ENCODE results near the gene SLC31A2. TPM values are rescaled to one million over a fixed set of nuclear protein-coding genes. Genes with fewer than 3 reads are reported as not detected.

SLC31A2 gene
- total and polyA plus RNA-seq, 3 donors from 2014 or later: 38.8 to 42.4 (median 40.3) TPM

- Histone ChIP-seq H3K27me3 (no peaks in the 10 kb centered on the region), H3K4me3 (no peak overlapping the region), H3K9me3 (no peaks in the 10 kb centered on the region), H3K4me1 (peaks cover 14% of the 10 kb centered on the region), H3K27ac (no peak overlapping the region), H3K36me3 (ENCODE audit: low read depth, missing control alignments) (no peaks in the 10 kb centered on the region)
- WGBS, 2 donors: 90 to 93% methylated on average over 5 of the region's 5 CpGs
- TF ChIP-seq POLR2A (IDR thresholded peaks at IDR 0.05): no peak
- no peak for TF ChIP-seq CTCF (IDR thresholded peaks at IDR 0.05)
- intact Hi-C loops (cut with DNase I; ENCODE audit: low total_unique reads): no loop called here
- no peak for DNase-seq
Observed at GRCh38 chr9:113158446-113158845, 7.6 kb downstream of the SLC31A2 start.

GRCh38 chr9:113160571-113160970, 9.8 kb downstream of the SLC31A2 start:
- intact Hi-C loops (cut with DNase I; ENCODE audit: low total_unique reads): no loop called here
- Histone ChIP-seq H3K9me3 (no peaks in the 10 kb centered on the region), H3K27me3 (no peaks in the 10 kb centered on the region), H3K4me1 (peaks cover under 1% of the 10 kb centered on the region), H3K4me3 (no peak overlapping the region), H3K36me3 (ENCODE audit: low read depth, missing control alignments) (no peaks in the 10 kb centered on the region), H3K27ac (no peak overlapping the region)
- 66 to 69% methylated on average over 3 of the region's 3 CpGs for WGBS, 2 donors
- TF ChIP-seq CTCF (IDR thresholded peaks at IDR 0.05) (no peak), POLR2A (IDR thresholded peaks at IDR 0.05) (no peak)
- DNase-seq: no peak

- 60 to 63% methylated on average over 3 of the region's 3 CpGs for WGBS, 2 donors
- Histone ChIP-seq H3K9me3 (no peaks in the 10 kb centered on the region), H3K4me3 (no peak overlapping the region), H3K27ac (no peak overlapping the region), H3K27me3 (no peaks in the 10 kb centered on the region), H3K36me3 (ENCODE audit: low read depth, missing control alignments) (no peaks in the 10 kb centered on the region), H3K4me1 (peaks cover 3% of the 10 kb centered on the region)
- DNase-seq: no peak
- no peak for TF ChIP-seq POLR2A (IDR thresholded peaks at IDR 0.05)
- TF ChIP-seq CTCF (IDR thresholded peaks at IDR 0.05): no peak
- intact Hi-C loops (cut with DNase I; ENCODE audit: low total_unique reads): no loop called here
Observed at GRCh38 chr9:113163001-113163400, 12.2 kb downstream of the SLC31A2 start.

GRCh38 chr9:113164536-113165300, 13.9 kb downstream of the SLC31A2 start:
- no peak overlapping the region for H3K27ac ChIP-seq
- intact Hi-C loops (cut with DNase I; ENCODE audit: low total_unique reads): no loop called here
- H3K27me3 ChIP-seq: no peaks in the 10 kb centered on the region
- H3K9me3 ChIP-seq: no peaks in the 10 kb centered on the region
- no peak overlapping the region for H3K4me3 ChIP-seq
- H3K36me3 ChIP-seq (ENCODE audit: low read depth, missing control alignments): peaks cover 3% of the 10 kb centered on the region
- 67 to 84% methylated on average over 4 of the region's 4 CpGs for WGBS, 2 donors
- TF ChIP-seq CTCF (IDR thresholded peaks at IDR 0.05) (no peak), POLR2A (IDR thresholded peaks at IDR 0.05) (no peak)
- peak; percentile 68 for DNase-seq
- peaks cover 3% of the 10 kb centered on the region for H3K4me1 ChIP-seq

GRCh38 chr9:113166039-113166438, 15.2 kb downstream of the SLC31A2 start:
- TF ChIP-seq CTCF (IDR thresholded peaks at IDR 0.05) (no peak), POLR2A (IDR thresholded peaks at IDR 0.05) (no peak)
- H3K9me3 ChIP-seq: no peaks in the 10 kb centered on the region
- H3K4me3 ChIP-seq: no peak overlapping the region
- peaks cover 3% of the 10 kb centered on the region for H3K36me3 ChIP-seq (ENCODE audit: low read depth, missing control alignments)
- no peak for DNase-seq
- H3K27ac ChIP-seq: no peak overlapping the region
- peaks cover 3% of the 10 kb centered on the region for H3K4me1 ChIP-seq
- H3K27me3 ChIP-seq: no peaks in the 10 kb centered on the region
- 88% methylated on average over 4 of the region's 4 CpGs for WGBS, 2 donors
- intact Hi-C loops (cut with DNase I; ENCODE audit: low total_unique reads): no loop called here
